Ecto neural progenitor cell (in vitro differentiated cells): Measurements from ENCODE around the gene ELP4.

ENCODE experiments used
- DNase-seq: peaks from one replicate; pipeline ENCODE4 v3.0.0-alpha.2; 2018; ENCODE audit warnings: low spot score

The ELP4 gene

DNA sequence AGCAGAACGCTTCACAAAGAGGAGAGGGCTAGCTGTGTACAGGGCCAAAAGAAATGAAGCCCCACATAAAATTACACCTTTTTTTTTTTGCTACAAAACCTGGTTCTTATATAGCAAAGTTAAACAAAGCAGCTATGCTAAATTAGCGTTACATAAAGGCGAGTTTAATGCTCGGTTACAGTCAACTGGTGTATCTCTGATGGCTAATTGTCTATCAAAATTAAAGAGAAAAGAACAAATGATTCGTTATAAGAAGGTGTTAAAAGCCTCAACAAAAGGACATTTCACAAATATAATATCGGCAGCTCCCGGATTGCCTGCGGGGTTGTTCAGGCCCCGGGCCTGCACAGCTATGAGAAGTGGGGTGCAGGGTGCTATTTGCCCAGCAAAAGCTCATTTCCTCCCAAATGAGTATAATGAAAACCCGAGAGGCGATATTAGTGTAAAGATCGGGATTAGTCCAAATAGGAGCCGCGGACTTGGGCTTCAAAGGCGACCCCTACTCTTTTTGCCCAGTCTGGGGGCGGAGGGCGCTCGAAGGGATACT, 314.8 kb downstream of the ELP4 start:
- DNase-seq: no peak

GRCh38 chr11:31824879-31825837, 315.6 kb downstream of the ELP4 start:
- peak; percentile 51 for DNase-seq

DNA sequence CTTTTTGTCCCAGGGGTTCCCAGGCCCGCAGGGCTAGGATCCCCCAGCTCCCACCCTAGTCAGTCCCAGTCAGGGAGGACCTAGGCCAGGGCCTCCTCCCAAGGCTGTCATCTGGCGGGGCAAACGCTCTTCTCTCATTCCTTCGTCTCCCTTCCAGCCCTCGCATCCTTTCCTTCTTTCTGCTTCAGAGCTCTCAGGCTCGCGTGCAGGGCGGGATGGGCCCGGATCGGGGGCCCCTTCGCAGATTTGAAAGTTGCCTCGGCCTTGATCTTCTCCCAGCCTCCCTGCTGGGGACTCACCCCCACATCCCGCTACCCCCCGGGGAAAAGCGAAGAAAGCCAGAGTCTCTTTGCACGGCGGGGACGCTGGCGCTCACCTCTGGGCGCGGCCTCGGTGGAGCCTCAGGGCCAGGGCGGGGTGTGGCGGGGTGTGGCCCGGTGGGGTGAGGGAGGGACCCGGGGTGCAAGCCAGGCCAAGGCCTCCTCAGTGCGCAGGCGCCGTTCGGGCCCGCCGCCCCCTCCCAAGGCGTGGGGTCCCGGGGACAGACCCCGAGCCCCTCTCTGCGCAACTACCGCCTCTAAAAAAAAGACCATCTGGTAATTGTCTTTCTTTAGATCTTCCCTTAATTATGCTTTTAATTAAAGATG, 316.4 kb downstream of the ELP4 start:
- peak; percentile 58 for DNase-seq

DNA sequence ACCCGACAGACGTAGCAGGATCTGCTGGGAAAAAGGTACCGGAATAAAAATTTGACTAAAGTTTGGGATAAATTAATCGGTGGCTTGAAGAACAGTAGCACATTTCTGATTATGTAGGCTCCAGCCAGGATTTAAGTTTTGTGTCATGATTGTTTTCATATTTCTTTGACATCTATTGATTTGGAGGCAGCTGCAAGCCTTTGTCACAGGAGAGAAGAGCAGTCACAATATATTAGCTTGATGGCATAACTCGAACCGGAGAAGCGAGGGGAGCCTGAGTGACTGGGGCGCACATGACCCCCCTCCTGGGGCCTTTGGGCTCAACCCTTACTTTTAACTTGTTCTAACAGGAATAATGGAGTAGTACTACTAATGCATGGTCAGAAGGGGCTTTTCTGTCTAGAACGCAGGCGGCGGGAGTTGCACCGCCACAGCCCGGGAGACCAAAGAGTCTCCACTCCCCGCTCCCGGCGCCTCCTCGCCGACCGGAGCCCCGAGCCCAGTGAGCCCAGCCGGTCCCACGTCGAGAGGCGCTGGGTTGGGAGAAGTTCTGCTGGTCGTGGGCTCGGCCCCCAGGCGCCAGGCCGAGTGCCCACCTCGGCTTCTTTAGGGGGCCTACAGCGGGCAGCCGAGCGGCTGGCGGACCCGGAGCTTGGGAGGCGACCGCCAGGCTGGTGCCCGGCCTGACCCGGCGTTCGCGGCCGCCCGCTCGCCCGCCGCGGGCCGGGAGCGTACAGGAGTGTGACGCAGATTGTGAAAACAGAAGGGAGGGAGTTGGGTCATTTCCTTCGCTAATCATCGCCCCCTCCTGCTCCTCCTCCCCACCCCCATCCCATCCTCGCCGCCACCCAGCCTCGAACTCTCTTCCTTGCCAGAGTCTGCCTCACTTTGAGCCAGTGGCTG, 317.2 kb downstream of the ELP4 start:
- DNase-seq: peak; percentile 61

GRCh38 chr11:31827455-31828206, 318.1 kb downstream of the ELP4 start:
- no peak for DNase-seq

GRCh38 chr11:31828217-31828616, 318.6 kb downstream of the ELP4 start:
- no peak for DNase-seq

- no peak for DNase-seq
These were observed 320.8 kb downstream of the ELP4 start for GRCh38 chr11:31830406-31830805.

DNA sequence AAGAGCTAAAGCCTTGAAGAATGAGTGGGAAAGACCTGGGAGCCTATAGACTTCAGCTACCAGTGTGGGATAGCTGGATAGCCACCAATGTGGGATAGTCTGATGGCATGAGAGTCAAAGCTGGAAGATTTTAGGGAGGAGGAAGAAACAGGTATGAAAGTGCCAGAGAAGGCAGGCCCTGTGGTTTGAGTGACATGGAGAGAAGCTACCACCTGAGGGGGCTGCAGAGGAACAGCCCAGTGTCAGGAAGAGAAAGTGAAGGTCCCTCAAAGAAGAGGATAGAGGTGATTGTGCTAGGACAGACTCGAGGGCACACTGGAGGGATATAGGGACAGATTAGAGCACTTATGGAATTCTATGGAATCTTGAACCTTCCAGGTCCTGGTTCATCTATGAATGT, 324.7 kb downstream of the ELP4 start:
- DNase-seq: no peak
